ENCODE results near the gene ESRRB.
A peak's percentile ranks its signal among the peaks of the same experiment; 100 is the strongest.
"Not testable (repeated sequence)": the region's sequence is repeated elsewhere in the genome, so short reads cannot be mapped to it uniquely, and the experiment has no call there.

Gene ESRRB

DNA sequence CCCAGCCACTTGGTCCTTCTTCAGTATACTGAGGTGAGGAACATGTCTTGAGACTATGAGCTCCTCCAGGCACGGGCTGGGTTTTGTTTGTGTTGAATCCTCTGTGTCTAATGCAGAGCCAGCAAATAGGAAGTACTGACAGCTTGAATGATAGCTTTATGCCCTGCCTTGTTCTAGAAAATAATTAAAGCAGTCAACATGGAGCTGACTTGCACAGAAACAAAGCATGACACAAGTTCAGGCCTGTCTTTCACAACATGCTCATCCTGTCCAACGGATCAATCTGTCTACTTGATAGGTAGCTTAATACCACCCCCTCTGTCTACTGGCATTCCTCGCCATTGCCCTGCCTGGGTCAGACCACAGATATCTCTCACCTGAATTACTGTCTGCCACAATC is 140.9 kb downstream of the ESRRB start:
- TF ChIP-seq POLR2A (IDR thresholded peaks at IDR 0.05; ENCODE audit: low read depth, low read length) = no peak
- FAIRE-seq (no peak), DNase-seq (ENCODE audit: insufficient read length, low spot score) (no peak)

DNA sequence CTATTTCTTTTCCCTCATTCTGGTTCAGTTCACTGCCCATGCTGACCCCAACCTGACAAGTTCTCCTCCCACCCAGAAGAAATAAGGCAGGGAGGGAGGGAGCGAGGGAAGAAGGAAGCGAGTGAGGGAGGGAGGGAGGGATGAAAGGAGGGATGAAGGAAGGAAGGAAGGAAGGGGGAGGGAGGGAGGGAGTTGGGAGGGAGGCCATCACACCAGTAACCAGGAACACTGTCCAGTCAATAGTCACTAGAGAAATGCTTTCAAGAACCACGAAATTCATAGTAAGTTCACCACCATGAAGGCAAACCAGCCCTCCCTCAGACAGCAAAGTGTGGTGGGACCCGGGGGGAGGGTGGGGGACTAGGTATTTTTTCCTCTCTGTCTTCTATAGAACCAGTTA is 142.4 kb downstream of the ESRRB start:
- no peak for FAIRE-seq
- no peak for TF ChIP-seq POLR2A (IDR thresholded peaks at IDR 0.05; ENCODE audit: low read depth, low read length)
- DNase-seq (ENCODE audit: insufficient read length, low spot score) = no peak

DNA sequence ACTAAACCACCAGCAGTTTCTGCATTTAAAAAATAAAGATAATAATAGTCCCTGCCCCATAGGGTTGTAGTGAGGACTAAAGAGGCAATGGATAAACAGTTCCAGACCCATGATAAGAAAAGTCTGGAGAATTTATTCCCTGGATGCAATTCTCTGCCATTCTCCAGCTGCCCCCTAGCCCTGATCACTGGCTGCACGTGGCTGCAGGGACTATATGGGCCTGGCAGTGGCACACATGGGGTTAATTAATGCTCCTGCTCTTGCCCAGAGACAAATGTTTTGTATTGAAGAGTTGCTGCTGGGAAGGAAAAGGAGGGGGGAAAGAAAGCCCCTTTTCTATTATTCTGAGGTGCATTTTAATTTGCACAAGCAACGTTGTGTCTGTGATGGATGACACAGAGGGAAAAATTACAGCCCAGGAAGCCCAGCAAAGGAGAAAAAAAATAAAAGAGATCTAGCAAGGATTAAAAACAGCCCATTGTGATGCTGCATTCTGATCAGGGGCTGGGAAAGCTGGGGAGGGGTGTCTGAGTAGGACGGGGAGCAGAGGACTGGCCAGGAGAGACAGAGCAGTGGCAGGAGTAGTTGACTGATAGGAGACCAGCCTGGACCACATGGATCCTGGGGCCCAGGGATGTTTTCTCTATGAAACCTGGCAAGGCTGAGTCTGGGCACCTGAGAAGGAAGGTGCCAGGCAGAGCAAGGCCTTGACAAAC is 149.3 kb downstream of the ESRRB start:
- FAIRE-seq (no peak), DNase-seq (ENCODE audit: insufficient read length, low spot score) (no peak)
- no peak for TF ChIP-seq POLR2A (IDR thresholded peaks at IDR 0.05; ENCODE audit: low read depth, low read length)

DNA sequence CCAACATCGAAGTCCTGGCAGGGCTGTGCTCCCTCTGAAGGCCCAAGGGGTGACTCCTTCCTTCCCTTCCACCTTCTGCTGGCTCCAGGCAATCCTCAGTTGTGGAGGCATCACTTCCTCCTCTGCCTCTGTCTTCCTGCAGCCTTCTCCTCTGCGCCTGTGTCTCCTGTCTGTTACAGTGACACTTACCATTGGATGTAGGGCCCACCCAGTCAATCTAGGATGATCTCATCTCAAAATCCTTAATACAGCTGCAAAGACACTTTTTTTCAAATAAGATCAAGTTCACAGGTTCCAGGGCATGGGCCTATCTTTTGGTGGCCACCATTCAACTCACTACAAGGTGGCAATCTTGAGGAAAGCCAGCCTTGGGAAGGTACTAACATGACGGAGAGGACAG is 155.1 kb downstream of the ESRRB start:
- no peak for FAIRE-seq
- DNase-seq (ENCODE audit: insufficient read length, low spot score) = no peak
- no peak for TF ChIP-seq POLR2A (IDR thresholded peaks at IDR 0.05; ENCODE audit: low read depth, low read length)

DNA sequence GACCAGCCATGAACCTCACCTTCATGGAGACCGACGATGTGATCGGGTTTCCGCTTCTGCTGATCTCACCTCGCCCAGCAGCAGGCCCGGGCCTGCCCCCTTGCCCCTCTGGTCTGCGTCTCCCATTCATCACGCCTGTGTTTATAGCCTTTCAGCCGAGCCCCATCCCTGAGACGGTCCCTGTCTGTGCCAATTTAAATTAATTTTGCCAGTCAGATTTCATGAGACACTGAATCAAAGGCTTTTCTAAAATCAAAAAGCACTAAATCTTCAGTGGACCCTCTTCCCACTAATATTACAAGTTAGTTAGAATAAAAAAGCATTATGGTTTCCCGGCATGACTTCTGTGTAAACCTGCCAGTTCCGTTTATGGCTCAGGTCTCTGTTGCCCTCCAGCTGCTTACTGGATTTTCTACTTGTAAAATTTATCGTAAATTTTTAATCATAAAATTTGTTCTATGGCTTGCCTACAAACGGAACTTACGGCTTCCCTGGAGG is 155.9 kb downstream of the ESRRB start:
- FAIRE-seq = no peak
- DNase-seq (ENCODE audit: insufficient read length, low spot score) = no peak
- TF ChIP-seq POLR2A (IDR thresholded peaks at IDR 0.05; ENCODE audit: low read depth, low read length) = no peak

DNA sequence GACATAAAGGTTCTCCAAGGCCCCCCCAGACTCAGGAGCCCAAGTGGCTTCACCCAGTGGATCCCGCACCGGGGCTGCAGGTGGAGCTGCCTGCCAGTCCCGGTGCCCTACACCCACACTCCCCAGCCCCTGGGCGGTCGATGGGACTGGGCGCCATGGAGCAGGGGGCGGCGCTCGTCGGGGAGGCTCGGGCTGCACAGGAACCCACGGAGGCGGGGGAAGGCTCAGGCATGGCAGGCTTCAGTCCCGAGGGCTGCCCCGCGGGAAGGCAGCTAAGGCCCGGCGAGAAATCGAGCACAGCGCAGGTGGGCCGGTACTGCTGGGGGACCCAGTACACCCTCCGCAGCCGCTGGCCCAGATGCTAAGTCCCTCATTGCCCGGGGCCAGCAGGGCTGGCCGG is 160.7 kb downstream of the ESRRB start:
- not testable (repeated sequence) for FAIRE-seq; DNase-seq (ENCODE audit: insufficient read length, low spot score)

DNA sequence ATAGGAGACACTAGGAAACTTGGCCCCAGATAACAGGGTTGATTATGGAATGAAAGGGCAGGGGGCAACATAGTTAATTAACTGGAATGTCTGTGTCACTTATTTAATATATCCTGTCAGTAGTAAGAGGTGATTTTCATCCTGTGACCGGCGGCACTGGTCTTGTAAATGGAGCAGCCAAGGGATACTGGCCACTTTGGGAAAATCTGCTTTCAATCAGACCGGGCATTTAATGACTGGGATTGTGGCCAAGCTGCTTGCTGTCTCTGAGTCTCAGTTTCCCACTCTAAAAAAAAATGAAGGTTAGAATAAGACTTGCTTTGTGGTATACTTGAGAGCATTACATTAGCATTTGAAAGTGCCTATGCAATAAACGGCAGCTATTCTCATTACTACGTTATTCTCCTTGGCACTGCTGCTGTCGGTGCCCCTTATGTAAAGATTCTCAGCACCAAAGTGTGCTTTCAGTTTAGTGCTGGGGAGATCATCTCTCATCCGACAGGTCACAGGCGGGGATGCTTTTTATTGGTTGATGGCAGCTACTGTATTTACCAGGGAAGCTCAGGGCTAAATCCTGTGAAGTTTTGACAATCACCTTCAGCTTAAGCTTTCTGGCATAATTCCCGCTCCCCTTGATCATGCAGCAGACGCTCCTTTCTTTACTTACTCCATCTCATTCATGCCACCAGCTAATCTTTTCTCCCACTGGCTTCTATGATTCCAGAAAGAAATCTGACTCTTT is 162.1 kb downstream of the ESRRB start:
- no peak for DNase-seq (ENCODE audit: insufficient read length, low spot score)
- TF ChIP-seq POLR2A (IDR thresholded peaks at IDR 0.05; ENCODE audit: low read depth, low read length) = no peak
- no peak for FAIRE-seq

DNA sequence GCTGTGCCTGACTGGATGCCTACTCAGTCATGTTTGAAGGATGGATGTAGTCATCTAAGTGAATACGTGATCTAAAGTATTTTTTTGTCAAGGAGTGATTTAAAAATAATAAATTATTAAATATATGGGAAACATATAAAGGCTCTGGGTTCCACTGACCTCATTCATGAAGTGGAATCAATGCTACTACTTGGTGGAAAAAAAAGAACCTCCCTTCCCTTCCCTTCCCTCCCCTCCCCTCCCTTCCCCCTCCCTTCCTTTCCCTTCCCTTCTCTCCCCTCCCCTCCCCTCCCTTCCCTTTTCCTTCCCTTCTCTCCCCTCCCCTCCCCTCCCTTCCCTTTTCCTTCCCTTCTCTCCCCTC is 162.7 kb downstream of the ESRRB start:
- DNase-seq (ENCODE audit: insufficient read length, low spot score) (no peak), FAIRE-seq (no peak)

DNA sequence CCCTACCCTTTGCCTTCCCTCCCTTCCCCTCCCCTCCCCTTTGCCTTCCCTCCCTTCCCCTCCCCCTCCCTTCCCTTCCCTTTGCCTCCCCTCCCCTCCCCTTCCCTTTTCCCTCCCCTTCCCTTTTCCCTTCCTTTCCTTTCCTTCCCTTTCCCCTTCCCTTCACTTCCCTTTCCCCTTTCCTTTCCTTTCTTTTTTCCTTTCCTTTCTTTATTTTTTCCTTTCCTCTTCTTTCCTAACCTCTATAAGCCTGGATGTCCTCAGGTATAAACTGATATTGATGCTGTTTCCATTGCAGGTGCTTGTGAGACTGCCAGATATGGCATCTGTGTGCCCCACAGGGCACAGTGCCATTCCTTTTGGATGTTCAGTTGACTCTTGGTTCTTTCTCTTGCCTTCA is 163.2 kb downstream of the ESRRB start:
- FAIRE-seq = no peak
- DNase-seq (ENCODE audit: insufficient read length, low spot score) = no peak
- TF ChIP-seq POLR2A (IDR thresholded peaks at IDR 0.05; ENCODE audit: low read depth, low read length) = no peak

More for the DNA sequence above, 162.7 kb downstream of the ESRRB start:
- TF ChIP-seq POLR2A (IDR thresholded peaks at IDR 0.05; ENCODE audit: low read depth, low read length) = no peak

DNA sequence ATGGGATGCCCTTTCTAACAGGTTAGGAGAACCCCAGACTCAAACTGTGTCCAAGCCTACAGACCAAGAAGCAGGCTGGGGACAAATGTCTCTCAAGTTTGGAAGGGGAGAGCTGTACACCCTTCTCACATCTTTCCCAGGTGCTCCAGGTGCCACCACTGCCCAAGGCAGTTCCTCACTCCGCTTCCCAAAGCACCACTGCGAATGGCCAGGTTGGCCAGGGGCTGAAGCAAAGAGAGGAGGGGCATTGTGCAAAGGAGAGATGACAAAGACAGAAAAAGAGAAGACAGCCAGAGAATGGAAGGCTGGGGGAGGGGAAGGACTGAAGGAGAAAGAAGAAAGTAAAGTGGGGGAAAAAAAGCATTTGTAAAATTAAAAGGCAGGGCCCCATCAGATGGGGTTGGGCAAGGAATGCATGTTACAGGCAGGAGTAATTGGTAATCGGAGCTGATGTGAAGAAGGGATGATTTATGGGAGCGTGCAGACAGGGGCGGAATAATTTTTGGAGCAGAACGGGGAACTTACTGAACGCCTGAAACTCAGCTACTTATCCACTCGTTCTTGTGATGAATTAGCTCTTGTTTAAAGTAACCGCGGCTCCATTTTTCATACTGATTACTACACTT is 165.8 kb downstream of the ESRRB start:
- FAIRE-seq = no peak
- DNase-seq (ENCODE audit: insufficient read length, low spot score) = no peak
- TF ChIP-seq POLR2A (IDR thresholded peaks at IDR 0.05; ENCODE audit: low read depth, low read length) = no peak

DNA sequence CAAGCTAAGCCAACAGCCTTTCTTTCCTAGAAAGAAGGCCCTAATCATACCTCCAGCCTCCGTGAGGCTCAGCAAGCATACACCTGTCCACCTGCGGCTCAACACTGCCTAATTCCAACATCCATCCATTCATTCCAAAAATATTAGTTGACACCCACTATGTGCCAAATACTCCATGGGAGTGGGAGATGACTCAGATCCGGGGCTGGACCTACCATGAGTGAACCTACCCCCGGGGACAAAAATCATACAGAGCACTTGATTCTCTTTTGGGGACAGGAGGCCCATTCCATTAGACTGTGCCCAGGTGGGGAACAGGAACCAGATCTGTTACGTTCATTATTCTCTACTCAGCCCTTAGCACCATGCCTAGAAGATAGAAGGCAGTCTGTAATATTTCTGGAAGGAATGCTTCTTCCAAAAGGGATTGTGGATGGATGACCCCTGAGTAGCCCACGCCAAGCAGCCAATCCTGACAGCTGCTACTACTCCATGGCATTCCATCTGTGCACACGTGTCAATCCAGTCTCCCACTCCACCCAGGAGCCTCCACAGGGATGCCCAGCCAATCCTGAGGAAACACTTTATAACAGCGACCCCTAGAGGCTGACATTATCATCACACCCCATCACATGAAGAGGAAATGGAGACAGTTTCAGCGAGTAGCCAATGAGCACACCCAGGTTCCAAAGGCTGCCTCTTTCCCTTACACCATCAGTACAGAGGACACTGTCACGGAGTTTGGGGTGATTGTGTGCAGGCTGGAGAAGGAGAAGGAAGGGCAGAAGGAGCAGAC is 170.7 kb downstream of the ESRRB start:
- no peak for FAIRE-seq
- DNase-seq (ENCODE audit: insufficient read length, low spot score) = peak; percentile 58

DNA sequence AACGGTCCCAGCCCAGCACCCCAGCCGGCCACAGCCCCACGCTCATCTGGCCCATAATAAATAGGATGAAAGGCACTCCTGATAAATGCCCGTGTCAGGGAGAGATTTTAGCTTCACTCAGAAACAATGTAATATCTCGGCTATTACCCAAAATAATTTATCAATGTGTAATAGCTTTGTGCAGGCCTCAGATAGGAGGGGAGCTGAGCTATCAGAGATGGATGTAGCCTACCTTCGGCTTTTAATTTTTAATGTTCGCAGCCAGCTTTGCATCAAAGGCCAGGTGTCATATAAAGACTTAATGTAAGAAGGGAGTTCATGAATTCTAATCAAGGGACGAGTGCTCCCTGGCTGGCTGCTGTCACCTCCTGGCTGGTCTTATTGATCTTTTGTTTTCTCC is 171.9 kb downstream of the ESRRB start:
- FAIRE-seq = no peak
- TF ChIP-seq POLR2A (IDR thresholded peaks at IDR 0.05; ENCODE audit: low read depth, low read length) = no peak
- DNase-seq (ENCODE audit: insufficient read length, low spot score) = no peak

More for the DNA sequence above, 170.7 kb downstream of the ESRRB start:
- no peak for TF ChIP-seq POLR2A (IDR thresholded peaks at IDR 0.05; ENCODE audit: low read depth, low read length)

DNA sequence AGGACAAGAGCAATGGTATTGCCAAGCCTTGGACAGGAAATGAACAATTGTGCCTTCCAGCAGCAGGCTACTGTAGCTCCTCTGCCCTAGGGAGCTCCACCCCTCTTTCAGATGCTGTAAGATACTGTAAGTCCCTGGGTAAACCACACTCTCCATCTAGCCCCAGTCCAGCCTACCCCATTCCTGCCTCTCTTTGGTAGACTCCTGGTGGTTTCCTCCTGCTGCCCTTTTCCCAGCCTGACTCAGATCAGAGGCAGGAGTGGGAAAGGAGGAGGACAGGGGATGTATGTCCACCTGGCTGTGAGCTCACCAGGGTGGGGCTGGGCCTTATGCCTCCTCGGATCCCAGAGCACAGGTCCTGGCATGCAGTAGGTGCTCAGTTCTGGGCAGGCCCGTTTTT is 174.6 kb downstream of the ESRRB start:
- FAIRE-seq (no peak), DNase-seq (ENCODE audit: insufficient read length, low spot score) (no peak)
- TF ChIP-seq POLR2A (IDR thresholded peaks at IDR 0.05; ENCODE audit: low read depth, low read length) = no peak

DNA sequence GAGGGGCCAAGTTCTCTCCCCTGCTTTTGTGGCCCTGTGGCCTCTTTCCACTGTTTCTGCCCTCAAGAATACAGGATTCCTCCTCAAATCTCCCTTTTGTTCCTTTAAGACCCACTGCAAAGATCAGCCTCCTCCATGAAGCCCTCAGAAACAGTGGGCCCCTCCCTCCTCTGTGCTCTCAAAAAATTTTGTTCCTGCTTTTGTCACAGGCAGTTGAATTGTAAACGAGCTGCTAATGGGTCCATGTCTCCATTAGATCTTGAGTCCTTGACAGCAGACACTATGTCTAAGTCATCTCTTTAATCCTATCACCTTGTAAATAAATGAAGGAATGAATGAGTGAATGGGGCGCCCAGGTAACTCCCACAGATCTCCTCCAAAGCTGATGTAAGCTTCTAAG is 175.2 kb downstream of the ESRRB start:
- no peak for TF ChIP-seq POLR2A (IDR thresholded peaks at IDR 0.05; ENCODE audit: low read depth, low read length)
- FAIRE-seq (no peak), DNase-seq (ENCODE audit: insufficient read length, low spot score) (no peak)

All from H54 (cell line).